ENCODE data around the gene CECR2.
A peak's percentile ranks its signal among the peaks of the same experiment; 100 is the strongest.

The CECR2 gene

GRCh38 chr22:17366329-17366728, 2.9 kb upstream of the CECR2 start:
- FAIRE-seq, result no peak

GRCh38 chr22:17366830-17367229, 2.4 kb upstream of the CECR2 start:
- FAIRE-seq (no peak), DNase-seq (ENCODE audit: extremely low spot score, insufficient read length, low read depth) (no peak)

More at GRCh38 chr22:17366329-17366728, 2.9 kb upstream of the CECR2 start:
- DNase-seq (ENCODE audit: extremely low spot score, insufficient read length, low read depth), result no peak

GRCh38 chr22:17368144-17368543, 1.1 kb upstream of the CECR2 start:
- FAIRE-seq (no peak), DNase-seq (ENCODE audit: extremely low spot score, insufficient read length, low read depth) (no peak)

GRCh38 chr22:17368554-17369438, 464 bp upstream of the CECR2 start:
- no peak for FAIRE-seq
- DNase-seq (ENCODE audit: extremely low spot score, insufficient read length, low read depth), result no peak

GRCh38 chr22:17370026-17370765, 936 bp downstream of the CECR2 start:
- FAIRE-seq (no peak), DNase-seq (ENCODE audit: extremely low spot score, insufficient read length, low read depth) (no peak)

- DNase-seq (ENCODE audit: extremely low spot score, insufficient read length, low read depth) (no peak), FAIRE-seq (no peak)
These were observed 1.6 kb downstream of the CECR2 start for GRCh38 chr22:17370766-17371432.

- DNase-seq (ENCODE audit: extremely low spot score, insufficient read length, low read depth) (no peak), FAIRE-seq (peak; percentile 18)
These were observed 2.2 kb downstream of the CECR2 start for GRCh38 chr22:17371448-17371847.

- FAIRE-seq (no peak), DNase-seq (ENCODE audit: extremely low spot score, insufficient read length, low read depth) (no peak)
These were observed 4.6 kb downstream of the CECR2 start for GRCh38 chr22:17373855-17374254.

GRCh38 chr22:17375914-17376614, 6.8 kb downstream of the CECR2 start:
- no peak for FAIRE-seq

GRCh38 chr22:17376950-17377349, 7.7 kb downstream of the CECR2 start:
- DNase-seq (ENCODE audit: extremely low spot score, insufficient read length, low read depth) (no peak), FAIRE-seq (no peak)

More at GRCh38 chr22:17375914-17376614, 6.8 kb downstream of the CECR2 start:
- no peak for DNase-seq (ENCODE audit: extremely low spot score, insufficient read length, low read depth)

- no peak for FAIRE-seq
- no peak for DNase-seq (ENCODE audit: extremely low spot score, insufficient read length, low read depth)
These were observed 10.7 kb downstream of the CECR2 start for GRCh38 chr22:17379944-17380343.

GRCh38 chr22:17380359-17381087, 11.3 kb downstream of the CECR2 start:
- FAIRE-seq (no peak), DNase-seq (ENCODE audit: extremely low spot score, insufficient read length, low read depth) (no peak)

- FAIRE-seq (no peak), DNase-seq (ENCODE audit: extremely low spot score, insufficient read length, low read depth) (no peak)
These were observed 12.1 kb downstream of the CECR2 start for GRCh38 chr22:17381192-17381913.

GRCh38 chr22:17384612-17385330, 15.5 kb downstream of the CECR2 start:
- FAIRE-seq, result no peak
- no peak for DNase-seq (ENCODE audit: extremely low spot score, insufficient read length, low read depth)

- DNase-seq (ENCODE audit: extremely low spot score, insufficient read length, low read depth), result no peak
- no peak for FAIRE-seq
These were observed 18.1 kb downstream of the CECR2 start for GRCh38 chr22:17387356-17387755.

- DNase-seq (ENCODE audit: extremely low spot score, insufficient read length, low read depth), result no peak
- no peak for FAIRE-seq
These were observed 19.0 kb downstream of the CECR2 start for GRCh38 chr22:17388235-17388634.

- DNase-seq (ENCODE audit: extremely low spot score, insufficient read length, low read depth) (no peak), FAIRE-seq (no peak)
These were observed 20.8 kb downstream of the CECR2 start for GRCh38 chr22:17390087-17390486.

GRCh38 chr22:17396516-17396915, 27.3 kb downstream of the CECR2 start:
- no peak for FAIRE-seq
- no peak for DNase-seq (ENCODE audit: extremely low spot score, insufficient read length, low read depth)
